Neural progenitor cell (in vitro differentiated cells): Measurements from ENCODE around the gene GJA8. TPM values are rescaled to one million over a fixed set of nuclear protein-coding genes. Genes with fewer than 3 reads are reported as not detected.

Experiments used
- DNase-seq: peaks from one replicate; pipeline ENCODE4 v3.0.0-alpha.2; 2016; ENCODE audit warnings: low spot score
- H2AFZ ChIP-seq: fragments of 200-600 bp; sonication (generic); replicated peaks from 2 replicates; pipeline ENCODE4 v1.6.1; 2016; ENCODE audit warnings: antibody characterized with exemption
- H3F3A ChIP-seq: fragments of 200-600 bp; sonication (generic); 2 replicates; pipeline ENCODE4 v1.6.1; 2016; ENCODE audit warnings: antibody characterized with exemption, low read depth
- H3K27ac ChIP-seq: fragments of 200-600 bp; sonication (generic); 2 replicates; pipeline ENCODE4 v1.5.1; 2016; ENCODE audit warnings: mild to moderate bottlenecking
- H3K27me3 ChIP-seq: fragments of 200-600 bp; sonication (generic); 2 replicates; pipeline ENCODE4 v1.6.1; 2016; ENCODE audit warnings: mild to moderate bottlenecking, moderate library complexity
- H3K36me3 ChIP-seq: fragments of 200-600 bp; sonication (generic); 2 replicates; pipeline ENCODE4 v1.5.1; 2016
- H3K4me1 ChIP-seq: fragments of 200-600 bp; sonication (generic); 2 replicates; pipeline ENCODE4 v1.6.1; 2016; ENCODE audit warnings: mixed run types
- H3K4me2 ChIP-seq: fragments of 200-600 bp; sonication (generic); 2 replicates; pipeline ENCODE4 v1.6.1; 2016
- H3K4me3 ChIP-seq: fragments of 200-600 bp; sonication (generic); 2 replicates; pipeline ENCODE4 v1.5.1; 2016
- H3K79me2 ChIP-seq: fragments of 200-600 bp; sonication (generic); 2 replicates; pipeline ENCODE4 v1.6.1; 2016; ENCODE audit warnings: low read depth
- H3K9ac ChIP-seq: fragments of 200-600 bp; sonication (generic); 2 replicates; pipeline ENCODE4 v1.6.1; 2016
- H3K9me3 ChIP-seq: fragments of 200-600 bp; sonication (generic); 2 replicates; pipeline ENCODE4 v1.5.1; 2016; ENCODE audit warnings: low read depth
- H4K20me1 ChIP-seq: fragments of 200-600 bp; sonication (generic); 2 replicates; pipeline ENCODE4 v1.6.1; 2016; ENCODE audit warnings: low read depth
- H3K27ac Mint-ChIP-seq: 3 replicates; pipeline ENCODE4 v1.8.0; 2021; ENCODE audit warnings: mixed read lengths
- H3K27me3 Mint-ChIP-seq: 2 replicates; pipeline ENCODE4 v1.8.0; 2022; ENCODE audit warnings: low read depth, mild to moderate bottlenecking, inconsistent platforms, moderate library complexity, mixed read lengths; ENCODE audit not compliant: insufficient read depth
- H3K36me3 Mint-ChIP-seq: 3 replicates; pipeline ENCODE4 v1.8.0; 2021; ENCODE audit warnings: mixed read lengths
- H3K4me1 Mint-ChIP-seq: 3 replicates; pipeline ENCODE4 v1.8.0; 2021; ENCODE audit warnings: mixed read lengths
- H3K4me3 Mint-ChIP-seq: 3 replicates; pipeline ENCODE4 v1.8.0; 2021; ENCODE audit warnings: mild to moderate bottlenecking, moderate library complexity, mixed read lengths
- H3K9me3 Mint-ChIP-seq: 3 replicates; pipeline ENCODE4 v1.8.0; 2020; ENCODE audit warnings: mixed read lengths
- CTCF ChIP-seq: fragments of 200-600 bp; sonication (generic); IDR thresholded peaks from 2 replicates; pipeline ENCODE4 v1.5.1; 2017; ENCODE audit warnings: antibody characterized with exemption, mild to moderate bottlenecking
- EZH2 ChIP-seq: fragments of 200-600 bp; sonication (generic); IDR thresholded peaks from 2 replicates; pipeline ENCODE4 v1.6.1; 2017; ENCODE audit warnings: antibody characterized with exemption, mild to moderate bottlenecking, moderate library complexity
- EZH2phosphoT487 ChIP-seq: fragments of 200-600 bp; sonication (generic); IDR thresholded peaks from 2 replicates; pipeline ENCODE4 v1.6.1; 2017; ENCODE audit warnings: antibody characterized with exemption
- total RNA-seq: library from RNA; depleted of rRNA; stranded (reverse); fragments of >200 nt; gene quantifications from 2 replicates; pipeline ENCODE4 v1.2.3, GENCODE V29; 2015; ENCODE audit warnings: low replicate concordance

GJA8 gene
- total RNA-seq, 1 donor from 2014 or later, result not detected

- Histone ChIP-seq H3K9ac (no peak overlapping the region), H3K4me1 (no peaks in the 10 kb centered on the region), H4K20me1 (no peaks in the 10 kb centered on the region), H3K27me3 (no peaks in the 10 kb centered on the region), H3K79me2 (no peaks in the 10 kb centered on the region), H3K9me3 (peaks cover 12% of the 10 kb centered on the region), H3F3A (no peaks in the 10 kb centered on the region), H3K36me3 (no peaks in the 10 kb centered on the region), H3K27ac (no peak overlapping the region), H3K4me2 (no peak overlapping the region), H3K4me3 (no peak overlapping the region), H2AFZ (no peak overlapping the region)
- Mint-ChIP-seq H3K4me3 (no peak overlapping the region), H3K27me3 (no peaks in the 10 kb centered on the region), H3K27ac (no peak overlapping the region), H3K4me1 (no peaks in the 10 kb centered on the region), H3K36me3 (no peaks in the 10 kb centered on the region), H3K9me3 (peaks cover 7% of the 10 kb centered on the region)
- TF ChIP-seq CTCF, result no peak
- TF ChIP-seq EZH2, result no peak
- no peak for TF ChIP-seq EZH2phosphoT487
- DNase-seq, result no peak
These were observed 24.6 kb upstream of the GJA8 start for GRCh38 chr1:147878022-147878421.

GRCh38 chr1:147879911-147880310 lies 22.7 kb upstream of the GJA8 start:
- H3K79me2 ChIP-seq, result no peaks in the 10 kb centered on the region
- H3K4me3 ChIP-seq, result no peak overlapping the region
- H3K36me3 ChIP-seq, result no peaks in the 10 kb centered on the region
- H3F3A ChIP-seq, result no peaks in the 10 kb centered on the region
- H3K9ac ChIP-seq, result no peak overlapping the region
- H3K27ac Mint-ChIP-seq, result no peak overlapping the region
- no peaks in the 10 kb centered on the region for H3K36me3 Mint-ChIP-seq
- no peak overlapping the region for H3K4me2 ChIP-seq
- no peaks in the 10 kb centered on the region for H3K4me1 ChIP-seq
- H3K9me3 ChIP-seq, result peaks cover 12% of the 10 kb centered on the region
- H3K27ac ChIP-seq, result no peak overlapping the region
- H3K27me3 ChIP-seq, result no peaks in the 10 kb centered on the region
- TF ChIP-seq EZH2 (no peak), EZH2phosphoT487 (no peak), CTCF (no peak)
- no peak for DNase-seq
- H3K4me1 Mint-ChIP-seq, result no peaks in the 10 kb centered on the region
- no peak overlapping the region for H3K4me3 Mint-ChIP-seq
- no peak overlapping the region for H2AFZ ChIP-seq
- H3K9me3 Mint-ChIP-seq, result peaks cover 7% of the 10 kb centered on the region
- H3K27me3 Mint-ChIP-seq, result no peaks in the 10 kb centered on the region
- no peaks in the 10 kb centered on the region for H4K20me1 ChIP-seq

- no peak overlapping the region for H3K4me3 Mint-ChIP-seq
- H3K27ac Mint-ChIP-seq, result no peak overlapping the region
- no peaks in the 10 kb centered on the region for H3K27me3 Mint-ChIP-seq
- DNase-seq, result no peak
- Histone ChIP-seq H3K9ac (no peak overlapping the region), H3K27me3 (no peaks in the 10 kb centered on the region), H3K79me2 (no peaks in the 10 kb centered on the region), H4K20me1 (no peaks in the 10 kb centered on the region), H3K4me1 (no peaks in the 10 kb centered on the region), H3K36me3 (no peaks in the 10 kb centered on the region), H2AFZ (no peak overlapping the region), H3K27ac (no peak overlapping the region), H3K4me2 (no peak overlapping the region), H3K9me3 (peaks cover 12% of the 10 kb centered on the region), H3F3A (no peaks in the 10 kb centered on the region), H3K4me3 (no peak overlapping the region)
- no peak for TF ChIP-seq EZH2
- TF ChIP-seq CTCF, result no peak
- no peak for TF ChIP-seq EZH2phosphoT487
- no peaks in the 10 kb centered on the region for H3K4me1 Mint-ChIP-seq
- no peaks in the 10 kb centered on the region for H3K36me3 Mint-ChIP-seq
- H3K9me3 Mint-ChIP-seq, result peaks cover 7% of the 10 kb centered on the region
These were observed 20.1 kb upstream of the GJA8 start for GRCh38 chr1:147882535-147882934.
